WTC11 (cell line): ENCODE results near the gene AGBL2.

Source experiments
- ARID4B ChIP-seq: sonication (generic); formaldehyde crosslinking; IDR thresholded peaks from 2 replicates; pipeline ENCODE4 v1.8.0; 2023; ENCODE audit warnings: missing genetic modification reagents, mild to moderate bottlenecking, borderline replicate concordance
- CTCF ChIP-seq: fragments of 200-600 bp; IDR thresholded peaks from 2 replicates; pipeline ENCODE4 v1.8.0; 2022; ENCODE audit warnings: antibody characterized with exemption
- E2F5 ChIP-seq: sonication (generic); formaldehyde crosslinking; IDR thresholded peaks from 2 replicates; pipeline ENCODE4 v1.8.1; 2022; ENCODE audit warnings: mild to moderate bottlenecking, moderate library complexity, missing genetic modification reagents
- NFE2L1 ChIP-seq: sonication (generic); formaldehyde crosslinking; IDR thresholded peaks from 2 replicates; pipeline ENCODE4 v1.8.1; 2023; ENCODE audit warnings: missing genetic modification reagents
- NR1H2 ChIP-seq: sonication (generic); formaldehyde crosslinking; IDR thresholded peaks from 2 replicates; pipeline ENCODE4 v1.9.0; 2021; ENCODE audit warnings: mild to moderate bottlenecking, moderate library complexity, missing genetic modification reagents
- TP53 ChIP-seq: sonication (generic); formaldehyde crosslinking; IDR thresholded peaks from 2 replicates; pipeline ENCODE4 v1.8.1; 2023; ENCODE audit warnings: mild to moderate bottlenecking, missing genetic modification reagents

- no peak for TF ChIP-seq ARID4B (CRISPR knock-in tag)
- TF ChIP-seq NR1H2 (CRISPR knock-in tag) = no peak
- no peak for TF ChIP-seq TP53 (CRISPR knock-in tag)
- no peak for TF ChIP-seq NFE2L1 (CRISPR knock-in tag)
- TF ChIP-seq CTCF = no peak
- TF ChIP-seq E2F5 (CRISPR knock-in tag) = no peak
Measured at GRCh38 chr11:47667555-47667954, 47.6 kb downstream of the AGBL2 start.
